Cardiac fibroblast (primary cell): Measurements from ENCODE around the gene GALNT17.
"Not testable (repeated sequence)": the region's sequence is repeated elsewhere in the genome, so short reads cannot be mapped to it uniquely, and the experiment has no call there.

Experiments used
- DNase-seq, 2 donors: peaks; one replicate each; pipeline versions ENCODE4 v3.0.0 to v3.0.0-alpha.2; 2010; ENCODE audit warnings: low read depth in 2 of 2
- H3K4me3 ChIP-seq, 2 donors: replicated peaks in 1 of 2; 1 replicate in 1 of 2; 2 replicates in 1 of 2; pipeline ENCODE4 v1.5.1; 2011; ENCODE audit warnings: low read depth in 2 of 2, low read length in 2 of 2, mild to moderate bottlenecking in 2 of 2, moderate library complexity in 1 of 2
- CTCF ChIP-seq: IDR thresholded peaks from one replicate; pipeline ENCODE4 v1.5.1; 2011; ENCODE audit warnings: low read depth, mild to moderate bottlenecking, low read length, inconsistent platforms

Gene GALNT17

GRCh38 chr7:71566376-71566775, 434.4 kb downstream of the GALNT17 start:
- no peak for TF ChIP-seq CTCF
- no peak overlapping the region for H3K4me3 ChIP-seq
- no peak for DNase-seq

GRCh38 chr7:71566991-71567390, 435.0 kb downstream of the GALNT17 start:
- DNase-seq: no peak
- H3K4me3 ChIP-seq: no peak overlapping the region
- no peak for TF ChIP-seq CTCF

GRCh38 chr7:71574153-71574860, 442.4 kb downstream of the GALNT17 start:
- DNase-seq: no peak
- no peak overlapping the region for H3K4me3 ChIP-seq
- TF ChIP-seq CTCF: no peak

- no peak for DNase-seq
- no peak overlapping the region for H3K4me3 ChIP-seq
- TF ChIP-seq CTCF: no peak
Measured at GRCh38 chr7:71580027-71580426, 448.1 kb downstream of the GALNT17 start.

- TF ChIP-seq CTCF: no peak
- no peak overlapping the region for H3K4me3 ChIP-seq
- DNase-seq: no peak
Measured at GRCh38 chr7:71584256-71584655, 452.3 kb downstream of the GALNT17 start.

GRCh38 chr7:71591876-71592275, 459.9 kb downstream of the GALNT17 start:
- TF ChIP-seq CTCF: no peak
- H3K4me3 ChIP-seq: no peak overlapping the region
- DNase-seq: no peak

- not testable (repeated sequence) for H3K4me3 ChIP-seq, DNase-seq
Measured at GRCh38 chr7:71592388-71592787, 460.4 kb downstream of the GALNT17 start.
